SK-N-SH (cell line): ENCODE data around the gene RRP8. TPM values are rescaled to one million over a fixed set of nuclear protein-coding genes. Genes with fewer than 3 reads are reported as not detected.

Source experiments
- CTCF ChIA-PET: fragments of 300-600, 350-600 bp; formaldehyde crosslinking; extraction: SDS; loops from one replicate; lab custom pipeline; 2021; lab: Yijun Ruan, JAX
- POLR2A ChIA-PET: fragments of 350-600 bp; sonication (Branson Sonifier 250); formaldehyde crosslinking; extraction: SDS; loops from one replicate; lab custom pipeline; 2020; ENCODE audit warnings: antibody characterized with exemption, inconsistent platforms; lab: Yijun Ruan, JAX
- DNase-seq: peaks from one replicate; pipeline ENCODE4 v3.0.0; 2012
- H2AFZ ChIP-seq: fragments of 200-600 bp; sonication (generic); 2 replicates; pipeline ENCODE4 v1.8.1; 2016; ENCODE audit warnings: antibody characterized with exemption, mild to moderate bottlenecking, low read depth
- H3F3A ChIP-seq: fragments of 200-600 bp; sonication (generic); replicated peaks from 2 replicates; pipeline ENCODE3; 2016; ENCODE audit warnings: antibody characterized with exemption, mild to moderate bottlenecking; ENCODE audit not compliant: insufficient read depth
- H3K27ac ChIP-seq, 2 experiments: fragments of 200-500 bp in 1 of 2; fragments of 200-600 bp in 1 of 2; sonication (Bioruptor generic) in 1 of 2; sonication (generic), shearing (Covaris generic) in 1 of 2; 2 replicates each; pipeline versions ENCODE4 v1.5.1 to v1.6.1; 2014 to 2016; ENCODE audit warnings: low read depth in 2 of 2, inconsistent platforms in 1 of 2, low read length in 1 of 2, mild to moderate bottlenecking in 1 of 2, mixed read lengths in 1 of 2
- H3K27me3 ChIP-seq: fragments of 200-600 bp; sonication (generic), shearing (Covaris generic); 2 replicates; pipeline ENCODE4 v1.6.1; 2016; ENCODE audit warnings: mixed run types; ENCODE audit not compliant: insufficient read depth
- H3K36me3 ChIP-seq, 2 experiments: fragments of 200-500 bp in 1 of 2; fragments of 200-600 bp in 1 of 2; sonication (Bioruptor generic) in 1 of 2; sonication (generic) in 1 of 2; replicated peaks in 1 of 2; 2 replicates each; pipeline versions ENCODE3 to v1.5.1; 2014 to 2016; ENCODE audit warnings: low read length in 1 of 2, mild to moderate bottlenecking in 1 of 2; ENCODE audit not compliant: insufficient read depth in 2 of 2, control insufficient read depth in 1 of 2
- H3K4me1 ChIP-seq, 2 experiments: fragments of 200-500 bp in 1 of 2; fragments of 200-600 bp in 1 of 2; sonication (Bioruptor generic) in 1 of 2; sonication (generic), shearing (Covaris generic) in 1 of 2; 2 replicates each; pipeline versions ENCODE4 v1.5.1 to v1.6.1; 2014 to 2016; ENCODE audit warnings: low read depth in 1 of 2, low read length in 1 of 2, mixed run types in 1 of 2; ENCODE audit not compliant: insufficient read depth in 2 of 2, control insufficient read depth in 1 of 2
- H3K4me2 ChIP-seq: fragments of 200-600 bp; sonication (generic), shearing (Covaris generic); 2 replicates; pipeline ENCODE4 v1.6.1; 2017; ENCODE audit warnings: mixed run types
- H3K4me3 ChIP-seq, 2 experiments: fragments of 200-500 bp in 1 of 2; fragments of 200-600 bp in 1 of 2; sonication (Bioruptor generic) in 1 of 2; sonication (generic), shearing (Covaris generic) in 1 of 2; 2 replicates each; pipeline versions ENCODE4 v1.5.1 to v1.8.1; 2014 to 2016; ENCODE audit warnings: low read depth in 2 of 2, inconsistent platforms in 1 of 2, low read length in 1 of 2, mild to moderate bottlenecking in 1 of 2, mixed read lengths in 1 of 2, moderate library complexity in 1 of 2
- H3K79me2 ChIP-seq: fragments of 200-600 bp; sonication (generic); 2 replicates; pipeline ENCODE4 v1.8.1; 2017; ENCODE audit warnings: mild to moderate bottlenecking; ENCODE audit not compliant: insufficient read depth
- H3K9ac ChIP-seq: fragments of 200-600 bp; sonication (generic); 2 replicates; pipeline ENCODE4 v1.6.1; 2017; ENCODE audit warnings: mixed run types
- H3K9me2 ChIP-seq: fragments of 200-600 bp; sonication (generic); 2 replicates; pipeline ENCODE4 v1.6.1; 2017; ENCODE audit warnings: mixed run types
- H3K9me3 ChIP-seq: fragments of 200-600 bp; sonication (generic); 2 replicates; pipeline ENCODE4 v1.6.1; 2017; ENCODE audit warnings: mixed run types, mild to moderate bottlenecking, moderate library complexity
- H4K20me1 ChIP-seq: fragments of 200-600 bp; sonication (generic); 2 replicates; pipeline ENCODE4 v1.6.1; 2017; ENCODE audit warnings: mild to moderate bottlenecking, mixed run types; ENCODE audit not compliant: insufficient read depth
- CHD2 ChIP-seq: fragments of 150-350 bp; IDR thresholded peaks from 2 replicates; pipeline ENCODE4 v1.6.1; 2018; ENCODE audit warnings: low read length; ENCODE audit not compliant: partially characterized antibody
- ELF1 ChIP-seq: IDR thresholded peaks from 2 replicates; pipeline ENCODE4 v1.4.0; 2012
- EP300 ChIP-seq, 2 experiments: IDR thresholded peaks; 2 replicates each; pipeline versions ENCODE4 v1.4.0 to v1.6.1; 2012; ENCODE audit warnings: borderline replicate concordance in 1 of 2, low read depth in 1 of 2, low read length in 1 of 2
- FOSL2 ChIP-seq: IDR thresholded peaks from 2 replicates; pipeline ENCODE4 v1.4.0; 2012; ENCODE audit warnings: low read depth, mild to moderate bottlenecking, moderate library complexity, borderline replicate concordance
- FOXM1 ChIP-seq: IDR thresholded peaks from 2 replicates; pipeline ENCODE4 v1.4.0; 2012; ENCODE audit warnings: low read depth, mild to moderate bottlenecking
- MEF2A ChIP-seq: IDR thresholded peaks from 2 replicates; pipeline ENCODE4 v1.4.0; 2012; ENCODE audit warnings: low read depth, borderline replicate concordance
- NRF1 ChIP-seq: IDR thresholded peaks from 2 replicates; pipeline ENCODE4 v1.6.1; 2012; ENCODE audit warnings: low read depth, mild to moderate bottlenecking, low read length
- RCOR1 ChIP-seq: fragments of 150-350 bp; IDR thresholded peaks from 2 replicates; pipeline ENCODE4 v1.6.1; 2017; ENCODE audit warnings: antibody characterized with exemption, low read length
- SMC3 ChIP-seq: IDR thresholded peaks from 2 replicates; pipeline ENCODE4 v1.6.1; 2012; ENCODE audit warnings: low read depth, low read length, improper control_type of control experiment
- TAF1 ChIP-seq: IDR thresholded peaks from 2 replicates; pipeline ENCODE4 v1.6.1; 2012; ENCODE audit warnings: low read depth, mild to moderate bottlenecking, low read length, moderate library complexity, borderline replicate concordance
- YY1 ChIP-seq: IDR thresholded peaks from 2 replicates; pipeline ENCODE4 v1.4.0; 2012; ENCODE audit warnings: low read depth, mild to moderate bottlenecking
- WGBS: methylation state at CpG from one replicate; pipeline ENCODE4 v1.1.6; 2017; ENCODE audit warnings: low lambda C conversion rate; 5-methylcytosine and 5-hydroxymethylcytosine counted together
- polyA plus RNA-seq, 3 experiments: library from polyadenylated mRNA; depleted of rRNA; stranded (reverse); fragments of >200 nt; gene quantifications; 2 replicates each; pipeline ENCODE4 v1.2.3, GENCODE V29; 2012
- TF ChIP-seq, protein P1 (sequence below): IDR thresholded peaks from 2 replicates; pipeline ENCODE4 v1.4.0; 2012; ENCODE audit warnings: low read depth, borderline replicate concordance
- TF ChIP-seq, protein P2 (sequence below): fragments of 200-600 bp; sonication (generic); IDR thresholded peaks from 2 replicates; pipeline ENCODE4 v1.6.1; 2017; ENCODE audit warnings: antibody characterized with exemption, mild to moderate bottlenecking, moderate library complexity
- TF ChIP-seq, protein P3 (sequence below): IDR thresholded peaks from 2 replicates; pipeline ENCODE4 v1.6.1; 2012; ENCODE audit warnings: mild to moderate bottlenecking, low read depth, low read length, moderate library complexity

RRP8 gene
- polyA plus RNA-seq, 1 of the 3 experiments (the other 2 are of a cell fraction) = 7.8 TPM

DNA sequence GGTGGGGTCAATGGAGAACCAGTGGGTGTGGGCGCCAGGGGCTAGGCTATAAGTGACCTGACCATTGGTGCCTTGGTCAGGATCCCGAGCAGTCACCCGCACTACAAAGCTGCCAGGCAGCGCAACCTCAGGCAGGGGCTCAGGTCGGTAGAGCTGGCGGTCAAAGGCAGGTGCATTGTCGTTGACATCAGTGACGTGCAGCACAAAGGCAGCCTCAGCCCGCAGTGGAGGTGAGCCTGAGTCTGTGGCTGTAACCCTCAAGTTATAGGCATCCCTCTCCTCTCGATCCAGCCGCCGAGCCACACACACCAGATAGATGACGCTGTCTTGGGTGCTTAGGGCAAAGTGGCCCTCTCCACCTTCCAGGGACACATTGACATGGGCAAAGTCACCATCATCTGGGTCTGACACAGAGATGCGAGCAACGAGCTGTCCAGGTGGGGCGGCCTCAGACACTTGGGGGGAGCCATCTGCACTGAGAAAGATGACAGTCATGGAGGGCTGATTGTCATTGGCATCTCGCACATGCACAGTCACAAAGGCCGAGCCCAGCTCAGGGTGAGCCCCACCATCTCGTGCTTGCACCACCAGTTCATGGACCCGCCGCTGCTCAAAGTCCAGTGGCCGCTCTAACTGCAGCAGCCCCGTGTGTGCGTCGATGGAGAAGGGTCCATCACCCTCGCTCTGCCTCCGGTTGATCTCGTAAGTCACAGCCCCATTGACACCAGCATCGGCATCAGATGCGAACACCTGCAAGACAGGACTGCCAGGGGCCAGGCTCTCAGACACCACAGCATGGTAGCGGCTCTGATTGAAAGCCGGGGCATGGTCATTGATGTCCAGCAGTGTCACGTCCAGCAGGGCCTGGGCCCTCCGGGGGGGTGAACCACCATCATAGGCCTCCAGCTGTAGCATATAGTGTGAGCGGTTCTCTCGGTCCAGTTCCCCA, 36.9 kb upstream of the RRP8 start:
- Histone ChIP-seq H3K27ac (no peak overlapping the region), H3K36me3 (no peaks in the 10 kb centered on the region), H3K4me3 (no peak overlapping the region), H3K4me2 (no peak overlapping the region), H2AFZ (no peak overlapping the region), H4K20me1 (no peaks in the 10 kb centered on the region), H3K9me3 (no peaks in the 10 kb centered on the region), H3K79me2 (no peaks in the 10 kb centered on the region), H3K9ac (no peak overlapping the region), H3K4me1 (peaks cover 0 to 20% of the 10 kb centered on the region in 2 experiments; a peak in 1 of 4 replicates), H3F3A (no peaks in the 10 kb centered on the region), H3K27me3 (no peaks in the 10 kb centered on the region), H3K9me2 (no peaks in the 10 kb centered on the region)
- TF ChIP-seq, protein P1, sequence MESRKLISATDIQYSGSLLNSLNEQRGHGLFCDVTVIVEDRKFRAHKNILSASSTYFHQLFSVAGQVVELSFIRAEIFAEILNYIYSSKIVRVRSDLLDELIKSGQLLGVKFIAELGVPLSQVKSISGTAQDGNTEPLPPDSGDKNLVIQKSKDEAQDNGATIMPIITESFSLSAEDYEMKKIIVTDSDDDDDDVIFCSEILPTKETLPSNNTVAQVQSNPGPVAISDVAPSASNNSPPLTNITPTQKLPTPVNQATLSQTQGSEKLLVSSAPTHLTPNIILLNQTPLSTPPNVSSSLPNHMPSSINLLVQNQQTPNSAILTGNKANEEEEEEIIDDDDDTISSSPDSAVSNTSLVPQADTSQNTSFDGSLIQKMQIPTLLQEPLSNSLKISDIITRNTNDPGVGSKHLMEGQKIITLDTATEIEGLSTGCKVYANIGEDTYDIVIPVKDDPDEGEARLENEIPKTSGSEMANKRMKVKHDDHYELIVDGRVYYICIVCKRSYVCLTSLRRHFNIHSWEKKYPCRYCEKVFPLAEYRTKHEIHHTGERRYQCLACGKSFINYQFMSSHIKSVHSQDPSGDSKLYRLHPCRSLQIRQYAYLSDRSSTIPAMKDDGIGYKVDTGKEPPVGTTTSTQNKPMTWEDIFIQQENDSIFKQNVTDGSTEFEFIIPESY = no peak
- TF ChIP-seq CHD2 = no peak
- TF ChIP-seq MEF2A = no peak
- no peak for TF ChIP-seq FOSL2
- TF ChIP-seq, protein P2, sequence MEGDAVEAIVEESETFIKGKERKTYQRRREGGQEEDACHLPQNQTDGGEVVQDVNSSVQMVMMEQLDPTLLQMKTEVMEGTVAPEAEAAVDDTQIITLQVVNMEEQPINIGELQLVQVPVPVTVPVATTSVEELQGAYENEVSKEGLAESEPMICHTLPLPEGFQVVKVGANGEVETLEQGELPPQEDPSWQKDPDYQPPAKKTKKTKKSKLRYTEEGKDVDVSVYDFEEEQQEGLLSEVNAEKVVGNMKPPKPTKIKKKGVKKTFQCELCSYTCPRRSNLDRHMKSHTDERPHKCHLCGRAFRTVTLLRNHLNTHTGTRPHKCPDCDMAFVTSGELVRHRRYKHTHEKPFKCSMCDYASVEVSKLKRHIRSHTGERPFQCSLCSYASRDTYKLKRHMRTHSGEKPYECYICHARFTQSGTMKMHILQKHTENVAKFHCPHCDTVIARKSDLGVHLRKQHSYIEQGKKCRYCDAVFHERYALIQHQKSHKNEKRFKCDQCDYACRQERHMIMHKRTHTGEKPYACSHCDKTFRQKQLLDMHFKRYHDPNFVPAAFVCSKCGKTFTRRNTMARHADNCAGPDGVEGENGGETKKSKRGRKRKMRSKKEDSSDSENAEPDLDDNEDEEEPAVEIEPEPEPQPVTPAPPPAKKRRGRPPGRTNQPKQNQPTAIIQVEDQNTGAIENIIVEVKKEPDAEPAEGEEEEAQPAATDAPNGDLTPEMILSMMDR = no peak
- TF ChIP-seq NRF1 = no peak
- TF ChIP-seq, protein P3, sequence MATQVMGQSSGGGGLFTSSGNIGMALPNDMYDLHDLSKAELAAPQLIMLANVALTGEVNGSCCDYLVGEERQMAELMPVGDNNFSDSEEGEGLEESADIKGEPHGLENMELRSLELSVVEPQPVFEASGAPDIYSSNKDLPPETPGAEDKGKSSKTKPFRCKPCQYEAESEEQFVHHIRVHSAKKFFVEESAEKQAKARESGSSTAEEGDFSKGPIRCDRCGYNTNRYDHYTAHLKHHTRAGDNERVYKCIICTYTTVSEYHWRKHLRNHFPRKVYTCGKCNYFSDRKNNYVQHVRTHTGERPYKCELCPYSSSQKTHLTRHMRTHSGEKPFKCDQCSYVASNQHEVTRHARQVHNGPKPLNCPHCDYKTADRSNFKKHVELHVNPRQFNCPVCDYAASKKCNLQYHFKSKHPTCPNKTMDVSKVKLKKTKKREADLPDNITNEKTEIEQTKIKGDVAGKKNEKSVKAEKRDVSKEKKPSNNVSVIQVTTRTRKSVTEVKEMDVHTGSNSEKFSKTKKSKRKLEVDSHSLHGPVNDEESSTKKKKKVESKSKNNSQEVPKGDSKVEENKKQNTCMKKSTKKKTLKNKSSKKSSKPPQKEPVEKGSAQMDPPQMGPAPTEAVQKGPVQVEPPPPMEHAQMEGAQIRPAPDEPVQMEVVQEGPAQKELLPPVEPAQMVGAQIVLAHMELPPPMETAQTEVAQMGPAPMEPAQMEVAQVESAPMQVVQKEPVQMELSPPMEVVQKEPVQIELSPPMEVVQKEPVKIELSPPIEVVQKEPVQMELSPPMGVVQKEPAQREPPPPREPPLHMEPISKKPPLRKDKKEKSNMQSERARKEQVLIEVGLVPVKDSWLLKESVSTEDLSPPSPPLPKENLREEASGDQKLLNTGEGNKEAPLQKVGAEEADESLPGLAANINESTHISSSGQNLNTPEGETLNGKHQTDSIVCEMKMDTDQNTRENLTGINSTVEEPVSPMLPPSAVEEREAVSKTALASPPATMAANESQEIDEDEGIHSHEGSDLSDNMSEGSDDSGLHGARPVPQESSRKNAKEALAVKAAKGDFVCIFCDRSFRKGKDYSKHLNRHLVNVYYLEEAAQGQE = no peak
- no peak for TF ChIP-seq FOXM1
- no peak for TF ChIP-seq ELF1
- TF ChIP-seq SMC3 = no peak
- TF ChIP-seq EP300 (IDR thresholded peaks at IDR 0.05; ENCODE audit: borderline replicate concordance in 1 of 2, low read depth in 1 of 2, low read length in 1 of 2) = no peak
- TF ChIP-seq TAF1 = no peak
- TF ChIP-seq RCOR1 = no peak
- TF ChIP-seq YY1 = no peak
- ChIA-PET POLR2A (no interaction called here), CTCF (interaction anchor here (1.0 to 1.2 kb wide), 4 partner anchors 21 to 195 kb away, joined by 3 read pairs; partner anchors contain the start of gene TPP1)
- 81% methylated on average over 15 of the region's 36 CpGs for WGBS
- DNase-seq = no peak
